ENCODE results near the gene LBHD2. TPM values are rescaled to one million over a fixed set of nuclear protein-coding genes. Genes with fewer than 3 reads are reported as not detected.
"Not testable (repeated sequence)": the region's sequence is repeated elsewhere in the genome, so short reads cannot be mapped to it uniquely, and the experiment has no call there.

Gene LBHD2
- not detected for polyA plus RNA-seq (2013, experiment 1 of 2)
- polyA plus RNA-seq (2013, experiment 2 of 2): not detected

GRCh38 chr14:103084021-103084919, at the start of gene LBHD2:
LBHD2 (plus strand) TSS chr14:103084210; CDS start chr14:103086013, 1,803 bp downstream.
- Histone ChIP-seq H4K8ac (ENCODE audit: low read depth, low read length) (no peak within 1 kb of the TSS), H3K4ac (ENCODE audit: low read depth, low read length) (no peak within 1 kb of the TSS), H3K27ac (ENCODE audit: low read depth, low read length) (no peak within 1 kb of the TSS), H4K5ac (ENCODE audit: low read length) (no peak within 1 kb of the TSS), H3K4me3 (ENCODE audit: low read length) (no peak within 1 kb of the TSS), H3K79me2 (ENCODE audit: control insufficient read depth, insufficient read depth, low read length) (no peaks in the 10 kb centered on the region), H2BK5ac (ENCODE audit: low read length) (no peak within 1 kb of the TSS), H3K18ac (ENCODE audit: low read length) (no peak within 1 kb of the TSS), H3K23ac (ENCODE audit: low read length) (no peak within 1 kb of the TSS), H3K56ac (ENCODE audit: low read length) (peak within 1 kb of the TSS; percentile 25), H3K4me1 (ENCODE audit: control insufficient read depth, low read depth, low read length) (no peaks in the 10 kb centered on the region), H3K36me3 (ENCODE audit: control insufficient read depth, insufficient read depth, low read length) (no peaks in the 10 kb centered on the region), H2AK5ac (ENCODE audit: low read length) (no peak within 1 kb of the TSS), H3K9ac (ENCODE audit: low read length) (peak within 1 kb of the TSS; percentile 19), H3K79me1 (ENCODE audit: low read length) (no peaks in the 10 kb centered on the region), H3K4me2 (ENCODE audit: low read length) (peak within 1 kb of the TSS; percentile 29), H2BK15ac (replicated peaks; ENCODE audit: low read depth) (no peak within 1 kb of the TSS), H2BK120ac (ENCODE audit: low read depth, low read length) (no peak within 1 kb of the TSS), H3K27me3 (ENCODE audit: insufficient read depth, low read length, poor library complexity) (peaks cover 5% of the 10 kb centered on the region)
- WGBS (ENCODE audit: extremely low coverage, insufficient coverage, low lambda C conversion rate): no CpG with 5 or more reads among the region's 61 CpGs
- DNase-seq: no peak

GRCh38 chr14:103041464-103041863, 42.5 kb upstream of the LBHD2 start:
- peaks cover 17% of the 10 kb centered on the region for H3K79me1 ChIP-seq (ENCODE audit: low read length)
- no peak overlapping the region for H3K27ac ChIP-seq (ENCODE audit: low read depth, low read length)
- H3K23ac ChIP-seq (ENCODE audit: low read length): peak overlapping the region; percentile 66
- H2BK5ac ChIP-seq (ENCODE audit: low read length): no peak overlapping the region
- no peak overlapping the region for H3K56ac ChIP-seq (ENCODE audit: low read length)
- H3K27me3 ChIP-seq (ENCODE audit: insufficient read depth, low read length, poor library complexity): no peaks in the 10 kb centered on the region
- no peak overlapping the region for H4K8ac ChIP-seq (ENCODE audit: low read depth, low read length)
- no peak overlapping the region for H2AK5ac ChIP-seq (ENCODE audit: low read length)
- no peak for DNase-seq
- H4K5ac ChIP-seq (ENCODE audit: low read length): no peak overlapping the region
- H3K4me2 ChIP-seq (ENCODE audit: low read length): no peak overlapping the region
- H3K4me1 ChIP-seq (ENCODE audit: control insufficient read depth, low read depth, low read length): no peaks in the 10 kb centered on the region
- no CpG with 5 or more reads among the region's 20 CpGs for WGBS (ENCODE audit: extremely low coverage, insufficient coverage, low lambda C conversion rate)
- no peak overlapping the region for H3K4me3 ChIP-seq (ENCODE audit: low read length)
- no peaks in the 10 kb centered on the region for H3K36me3 ChIP-seq (ENCODE audit: control insufficient read depth, insufficient read depth, low read length)
- H2BK120ac ChIP-seq (ENCODE audit: low read depth, low read length): no peak overlapping the region
- H3K18ac ChIP-seq (ENCODE audit: low read length): no peak overlapping the region
- H3K4ac ChIP-seq (ENCODE audit: low read depth, low read length): no peak overlapping the region
- no peak overlapping the region for H2BK15ac ChIP-seq (replicated peaks; ENCODE audit: low read depth)
- peaks cover 46% of the 10 kb centered on the region for H3K79me2 ChIP-seq (ENCODE audit: control insufficient read depth, insufficient read depth, low read length)
- no peak overlapping the region for H3K9ac ChIP-seq (ENCODE audit: low read length)

GRCh38 chr14:103043257-103044015, 40.6 kb upstream of the LBHD2 start:
- DNase-seq: no peak

GRCh38 chr14:103045371-103045869, 38.6 kb upstream of the LBHD2 start:
- Histone ChIP-seq H2BK15ac (replicated peaks; ENCODE audit: low read depth) (no peak overlapping the region), H3K27me3 (ENCODE audit: insufficient read depth, low read length, poor library complexity) (no peaks in the 10 kb centered on the region), H4K5ac (ENCODE audit: low read length) (no peak overlapping the region), H3K79me2 (ENCODE audit: control insufficient read depth, insufficient read depth, low read length) (peaks cover 55% of the 10 kb centered on the region), H3K56ac (ENCODE audit: low read length) (no peak overlapping the region), H3K4me1 (ENCODE audit: control insufficient read depth, low read depth, low read length) (no peaks in the 10 kb centered on the region), H3K9ac (ENCODE audit: low read length) (no peak overlapping the region), H2BK5ac (ENCODE audit: low read length) (no peak overlapping the region), H2BK120ac (ENCODE audit: low read depth, low read length) (no peak overlapping the region), H3K4ac (ENCODE audit: low read depth, low read length) (no peak overlapping the region), H4K8ac (ENCODE audit: low read depth, low read length) (no peak overlapping the region), H3K36me3 (ENCODE audit: control insufficient read depth, insufficient read depth, low read length) (no peaks in the 10 kb centered on the region), H3K27ac (ENCODE audit: low read depth, low read length) (no peak overlapping the region), H3K79me1 (ENCODE audit: low read length) (peaks cover 23% of the 10 kb centered on the region), H2AK5ac (ENCODE audit: low read length) (no peak overlapping the region), H3K23ac (ENCODE audit: low read length) (no peak overlapping the region), H3K4me3 (ENCODE audit: low read length) (no peak overlapping the region), H3K4me2 (ENCODE audit: low read length) (no peak overlapping the region), H3K18ac (ENCODE audit: low read length) (no peak overlapping the region)
- DNase-seq: no peak
- no CpG with 5 or more reads among the region's 15 CpGs for WGBS (ENCODE audit: extremely low coverage, insufficient coverage, low lambda C conversion rate)

More at GRCh38 chr14:103043257-103044015, 40.6 kb upstream of the LBHD2 start:
- H3K36me3 ChIP-seq (ENCODE audit: control insufficient read depth, insufficient read depth, low read length): no peaks in the 10 kb centered on the region
- peaks cover 46% of the 10 kb centered on the region for H3K79me2 ChIP-seq (ENCODE audit: control insufficient read depth, insufficient read depth, low read length)
- no peak overlapping the region for H3K4me2 ChIP-seq (ENCODE audit: low read length)
- peaks cover 19% of the 10 kb centered on the region for H3K79me1 ChIP-seq (ENCODE audit: low read length)
- H3K56ac ChIP-seq (ENCODE audit: low read length): no peak overlapping the region
- no peak overlapping the region for H3K27ac ChIP-seq (ENCODE audit: low read depth, low read length)
- no peak overlapping the region for H2BK15ac ChIP-seq (replicated peaks; ENCODE audit: low read depth)
- no peaks in the 10 kb centered on the region for H3K27me3 ChIP-seq (ENCODE audit: insufficient read depth, low read length, poor library complexity)
- no peaks in the 10 kb centered on the region for H3K4me1 ChIP-seq (ENCODE audit: control insufficient read depth, low read depth, low read length)
- no peak overlapping the region for H3K4ac ChIP-seq (ENCODE audit: low read depth, low read length)
- H2BK5ac ChIP-seq (ENCODE audit: low read length): no peak overlapping the region
- H4K8ac ChIP-seq (ENCODE audit: low read depth, low read length): no peak overlapping the region
- H2BK120ac ChIP-seq (ENCODE audit: low read depth, low read length): no peak overlapping the region
- H3K23ac ChIP-seq (ENCODE audit: low read length): no peak overlapping the region
- no peak overlapping the region for H3K4me3 ChIP-seq (ENCODE audit: low read length)
- no peak overlapping the region for H4K5ac ChIP-seq (ENCODE audit: low read length)
- H3K9ac ChIP-seq (ENCODE audit: low read length): no peak overlapping the region
- H2AK5ac ChIP-seq (ENCODE audit: low read length): no peak overlapping the region
- WGBS (ENCODE audit: extremely low coverage, insufficient coverage, low lambda C conversion rate): no CpG with 5 or more reads among the region's 8 CpGs
- H3K18ac ChIP-seq (ENCODE audit: low read length): no peak overlapping the region

- not testable (repeated sequence) for H3K4me2 ChIP-seq (ENCODE audit: low read length); H3K27me3 ChIP-seq (ENCODE audit: insufficient read depth, low read length, poor library complexity); H3K4me1 ChIP-seq (ENCODE audit: control insufficient read depth, low read depth, low read length); H3K4me3 ChIP-seq (ENCODE audit: low read length); H2BK120ac ChIP-seq (ENCODE audit: low read depth, low read length); H2BK15ac ChIP-seq (replicated peaks; ENCODE audit: low read depth); H3K23ac ChIP-seq (ENCODE audit: low read length); DNase-seq; H3K56ac ChIP-seq (ENCODE audit: low read length); H2BK5ac ChIP-seq (ENCODE audit: low read length); H3K4ac ChIP-seq (ENCODE audit: low read depth, low read length); H3K36me3 ChIP-seq (ENCODE audit: control insufficient read depth, insufficient read depth, low read length); H3K27ac ChIP-seq (ENCODE audit: low read depth, low read length); H4K5ac ChIP-seq (ENCODE audit: low read length); H3K18ac ChIP-seq (ENCODE audit: low read length); H3K9ac ChIP-seq (ENCODE audit: low read length); H4K8ac ChIP-seq (ENCODE audit: low read depth, low read length); H2AK5ac ChIP-seq (ENCODE audit: low read length)
- WGBS (ENCODE audit: extremely low coverage, insufficient coverage, low lambda C conversion rate): no CpG with 5 or more reads among the region's 8 CpGs
- Histone ChIP-seq H3K79me1 (ENCODE audit: low read length) (peaks cover 23% of the 10 kb centered on the region), H3K79me2 (ENCODE audit: control insufficient read depth, insufficient read depth, low read length) (peaks cover 56% of the 10 kb centered on the region)
Observed at GRCh38 chr14:103047453-103047852, 36.6 kb upstream of the LBHD2 start.

Measured in mesendoderm (in vitro differentiated cells).